Left ventricle myocardium superior (tissue), 1 donor: ENCODE data around the gene CLDN22. TPM values are rescaled to one million over a fixed set of nuclear protein-coding genes. Genes with fewer than 3 reads are reported as not detected.

Source experiments
- ATAC-seq: fragments of 200-7000 bp; cut with Tn5 transposase; one replicate; pipeline ENCODE4 v1.9.1; 2020; ENCODE audit warnings: mild to moderate bottlenecking, moderate library complexity
- DNase-seq: peaks from one replicate; pipeline ENCODE4 v3.0.0-alpha.2; 2020
- intact Hi-C: fragments of 100-400 bp; cut with micrococcal nuclease; formaldehyde crosslinking; loops from one replicate; pipeline ENCODE4 v1.11.0; 2022
- total RNA-seq: library from RNA; stranded (reverse); fragmentation: NEBNext Ultra II Directional; extraction: Animal tissue kit (Norgen Biotek cat#: 25700); gene quantifications from one replicate; pipeline ENCODE4 v1.2.1, GENCODE V29; 2021
- donor health status: DM: no; HTN: yes; CAD: no; lungs with severe emphysema.

The CLDN22 gene
- total RNA-seq, 1 donor from 2014 or later, result not detected

DNA sequence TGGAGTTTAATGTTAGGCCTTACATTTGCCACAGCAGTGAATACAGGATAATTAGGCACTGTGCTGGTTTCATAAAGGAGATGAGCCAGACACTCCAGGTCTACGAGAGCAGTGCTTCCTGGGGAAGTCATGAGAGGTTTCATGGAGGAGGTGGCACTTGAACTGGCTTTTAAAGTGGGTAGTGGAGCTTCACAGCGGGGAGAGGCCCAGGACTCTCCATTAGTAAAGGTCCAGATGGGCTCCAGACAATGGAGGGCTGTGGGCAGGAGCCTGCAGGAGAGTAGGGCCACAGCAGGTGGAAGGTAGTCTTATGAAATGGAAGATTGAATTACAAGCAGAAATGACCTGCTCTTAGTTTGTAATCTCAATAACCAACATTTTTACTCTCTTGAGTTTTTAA is 29.0 kb downstream of the CLDN22 start:
- intact Hi-C loops, result no loop called here
- DNase-seq (no peak), ATAC-seq (no peak)

DNA sequence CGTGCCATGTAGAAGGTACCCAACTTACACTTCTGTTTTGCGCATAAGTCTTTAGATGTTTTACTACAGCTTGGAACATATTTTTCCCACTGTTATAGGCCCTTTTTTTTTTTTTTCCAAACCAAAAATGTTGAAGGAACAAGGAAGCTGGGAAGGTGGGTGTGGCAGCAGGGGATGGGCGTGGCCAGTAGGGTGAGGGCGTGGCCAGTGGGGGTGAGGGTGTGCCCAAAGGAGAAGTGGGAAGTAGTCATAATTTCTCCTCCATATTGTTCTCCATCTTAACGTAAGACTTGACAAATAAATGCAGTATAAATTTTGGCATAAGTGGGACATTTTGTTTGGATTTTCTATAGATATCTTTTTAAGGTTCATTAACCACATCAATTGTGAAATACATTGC is 30.4 kb downstream of the CLDN22 start:
- ATAC-seq (no peak), DNase-seq (no peak)
- intact Hi-C loops, result no loop called here

DNA sequence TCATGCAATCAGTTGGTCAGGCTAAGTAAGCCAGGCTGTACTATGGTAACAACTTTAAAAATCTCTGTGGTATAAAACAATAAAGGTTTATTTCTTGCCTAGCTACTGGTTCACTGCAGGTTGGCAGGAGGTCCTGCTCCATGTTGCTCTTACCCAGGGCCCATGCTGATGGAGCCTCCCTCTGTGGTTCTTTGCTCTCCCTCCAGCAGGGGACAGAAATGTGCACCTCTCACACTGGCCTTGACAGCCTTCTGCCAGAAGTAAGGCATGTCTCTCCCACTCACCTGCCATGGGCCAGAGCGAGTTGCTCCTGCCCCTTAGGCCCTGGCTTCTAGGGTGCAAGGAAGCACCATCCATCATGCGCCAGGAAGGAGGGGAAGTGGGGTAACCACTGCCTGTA is 31.1 kb downstream of the CLDN22 start:
- intact Hi-C loops, result no loop called here
- no peak for ATAC-seq
- DNase-seq, result no peak

DNA sequence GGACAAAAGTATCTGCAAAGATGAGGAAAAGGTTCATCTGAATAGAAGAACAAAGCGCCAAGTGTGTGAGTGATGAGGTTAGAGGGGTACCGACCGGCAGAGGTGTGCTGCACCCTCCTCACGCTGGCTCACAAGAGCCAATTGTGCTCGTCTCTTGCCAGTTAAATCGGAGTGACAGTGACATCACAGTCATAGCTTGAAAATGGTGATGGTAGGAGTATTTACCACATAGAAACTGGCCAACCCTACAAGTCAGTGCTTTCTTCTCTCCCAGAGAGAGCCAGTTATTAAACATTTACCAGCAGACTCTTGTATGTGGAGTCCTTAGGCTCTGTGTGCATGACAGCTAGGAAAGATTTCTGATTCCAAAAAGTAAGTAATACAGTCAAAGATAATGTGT is 32.4 kb downstream of the CLDN22 start:
- ATAC-seq (no peak), DNase-seq (no peak)
- intact Hi-C loops, result no loop called here

DNA sequence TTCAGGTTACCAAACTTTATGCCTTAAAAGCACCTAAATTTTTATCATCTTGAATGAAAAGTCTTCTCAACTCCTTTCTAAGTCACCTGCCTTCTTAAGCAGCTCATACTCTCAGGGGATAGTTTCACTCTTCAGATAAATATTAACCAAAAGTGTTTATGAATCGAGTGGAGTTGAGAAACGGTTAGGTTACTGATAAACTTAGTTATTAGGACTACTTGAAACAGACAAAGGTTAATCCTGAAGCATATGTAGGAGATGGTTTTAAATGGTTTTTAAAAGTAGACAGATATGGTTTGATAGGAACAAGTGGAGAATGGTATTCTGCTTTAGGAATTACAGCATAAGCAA is 32.8 kb downstream of the CLDN22 start:
- intact Hi-C loops, result no loop called here
- DNase-seq, result no peak
- no peak for ATAC-seq

DNA sequence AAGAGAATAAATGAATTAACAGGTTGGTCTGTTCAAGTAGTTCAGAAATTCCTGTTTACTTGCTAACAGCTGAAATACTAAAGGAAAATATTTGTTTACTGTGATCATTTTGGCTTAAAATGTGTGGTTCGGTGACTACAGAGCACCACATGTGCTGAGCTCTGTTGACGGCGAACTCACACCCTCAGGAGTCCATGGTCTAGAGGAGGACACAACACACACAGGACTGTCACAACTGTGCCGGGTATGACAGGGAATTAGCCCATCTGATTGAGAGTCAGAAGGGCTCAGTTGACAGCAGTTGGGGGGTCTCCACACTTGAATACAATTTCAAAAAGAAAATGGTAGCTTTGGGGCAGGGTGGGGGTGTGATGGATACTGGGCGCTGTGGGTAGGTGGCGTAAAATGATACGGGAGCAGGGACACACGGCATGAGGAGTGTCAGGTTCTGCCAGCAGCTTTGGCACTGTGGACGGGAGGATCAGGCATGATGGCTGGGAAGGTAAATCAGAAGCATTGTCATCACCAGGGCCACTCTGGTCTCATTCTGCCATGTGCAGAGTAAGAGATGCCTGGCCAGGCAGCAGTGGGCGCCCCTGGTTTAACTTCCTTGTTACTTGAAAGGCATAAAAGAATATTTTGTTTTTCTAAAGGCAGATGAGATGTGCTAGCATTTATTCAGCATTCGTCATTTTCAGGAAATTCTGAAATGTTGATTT is 33.3 kb downstream of the CLDN22 start:
- intact Hi-C loops, result no loop called here
- ATAC-seq, result no peak
- no peak for DNase-seq

DNA sequence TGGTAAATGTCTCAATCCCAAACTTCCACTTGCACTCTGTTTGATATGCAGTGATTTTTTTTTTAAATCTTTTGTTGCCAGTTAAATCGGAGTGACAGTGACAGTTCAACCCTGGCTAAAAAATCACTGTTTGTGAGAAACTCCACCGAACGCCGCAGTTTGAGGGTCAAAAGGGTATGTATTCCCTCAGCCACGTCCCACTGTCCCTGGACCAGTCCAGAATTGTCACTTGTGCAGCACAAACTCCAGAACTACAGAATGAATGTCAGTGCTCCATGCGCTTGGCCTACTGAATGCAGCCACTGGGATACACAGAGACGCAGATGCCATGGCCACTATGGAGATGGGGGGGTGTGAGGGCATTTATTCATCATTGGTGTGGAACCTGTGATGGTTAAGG is 34.2 kb downstream of the CLDN22 start:
- DNase-seq (no peak), ATAC-seq (no peak)
- intact Hi-C loops, result no loop called here

DNA sequence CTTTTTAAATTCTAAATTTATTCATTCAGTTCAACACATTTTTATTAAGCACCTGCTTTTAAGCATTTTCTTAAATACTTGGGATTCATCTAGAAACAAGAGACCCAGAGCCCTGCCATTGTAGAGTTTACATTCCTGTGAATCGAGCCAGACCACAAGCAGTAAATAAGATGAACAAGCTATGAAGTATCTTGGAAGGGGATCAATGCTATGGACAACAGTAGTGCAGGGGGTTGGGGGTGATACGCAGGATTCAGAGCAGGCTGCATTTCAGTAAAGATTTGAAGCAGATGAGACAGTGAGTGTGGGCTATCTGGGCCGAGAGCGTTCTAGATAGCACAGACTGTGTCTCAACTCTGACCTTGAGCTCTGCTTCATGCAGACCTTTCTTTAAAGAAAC is 35.1 kb downstream of the CLDN22 start:
- no peak for ATAC-seq
- DNase-seq, result no peak
- intact Hi-C loops, result no loop called here

DNA sequence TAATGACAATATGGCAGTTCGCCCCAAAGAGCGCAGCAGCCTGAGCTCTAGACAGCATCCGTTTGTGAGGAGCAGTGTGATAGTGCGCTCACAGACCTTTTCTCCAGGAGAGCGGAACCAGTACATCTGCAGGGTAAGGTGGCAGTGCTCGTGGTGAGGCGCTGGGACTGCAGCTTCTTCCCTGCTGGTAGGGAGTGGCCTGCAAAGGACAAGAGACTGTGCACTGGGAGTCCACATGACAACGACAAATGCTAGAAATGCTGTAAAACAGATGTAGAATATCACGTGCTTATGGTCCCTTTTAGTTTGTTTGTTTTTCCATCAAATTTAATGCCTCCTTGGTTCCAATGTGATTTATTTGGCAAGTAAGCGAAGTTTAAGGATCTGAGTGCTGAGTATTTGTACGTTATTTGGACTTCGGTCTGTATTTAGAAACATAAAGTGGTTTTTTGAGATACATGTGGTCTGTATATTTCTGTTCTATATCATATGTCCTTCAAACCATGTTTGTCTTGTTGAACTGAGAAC is 35.8 kb downstream of the CLDN22 start:
- intact Hi-C loops, result no loop called here
- ATAC-seq (no peak), DNase-seq (no peak)

DNA sequence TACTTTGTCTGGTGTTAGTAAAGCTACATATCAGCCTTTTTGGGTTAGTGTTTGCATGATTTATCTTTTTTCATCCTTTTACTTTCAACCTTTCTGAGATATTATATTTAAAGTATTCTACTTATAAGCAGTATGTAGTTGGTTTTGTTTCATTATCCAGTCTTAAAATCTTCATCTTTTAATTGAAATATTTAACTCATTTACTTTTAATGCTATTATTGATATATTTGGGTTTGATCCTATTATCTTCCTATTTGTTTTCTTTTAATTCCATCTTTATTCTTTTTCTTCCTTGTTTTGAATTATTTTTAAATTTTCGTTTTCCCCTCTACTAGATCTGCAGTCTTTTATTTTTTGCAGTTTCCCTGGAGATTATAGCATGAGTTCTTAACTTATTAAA is 44.0 kb downstream of the CLDN22 start:
- ATAC-seq (no peak), DNase-seq (no peak)
- intact Hi-C loops, result no loop called here

DNA sequence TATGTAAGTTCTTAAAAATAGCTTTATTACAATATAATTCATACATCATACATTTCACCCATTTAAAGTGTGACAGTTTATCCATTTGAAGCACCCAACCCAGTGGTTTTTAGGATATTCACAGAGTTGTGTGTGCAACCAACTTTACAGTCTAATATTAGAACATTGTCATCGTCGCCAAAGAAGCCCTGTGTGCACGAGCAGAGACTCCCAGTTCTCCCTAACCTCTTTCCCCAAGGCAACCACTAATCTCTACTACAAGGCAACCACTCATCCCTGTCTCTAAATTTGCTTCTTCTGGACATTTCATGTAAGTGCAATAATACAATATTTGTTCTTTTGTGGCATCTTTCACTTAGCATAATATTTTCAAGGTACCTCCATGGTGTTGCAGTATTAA is 47.7 kb downstream of the CLDN22 start:
- ATAC-seq, result peak; percentile 57
- intact Hi-C loops, result no loop called here
- no peak for DNase-seq

DNA sequence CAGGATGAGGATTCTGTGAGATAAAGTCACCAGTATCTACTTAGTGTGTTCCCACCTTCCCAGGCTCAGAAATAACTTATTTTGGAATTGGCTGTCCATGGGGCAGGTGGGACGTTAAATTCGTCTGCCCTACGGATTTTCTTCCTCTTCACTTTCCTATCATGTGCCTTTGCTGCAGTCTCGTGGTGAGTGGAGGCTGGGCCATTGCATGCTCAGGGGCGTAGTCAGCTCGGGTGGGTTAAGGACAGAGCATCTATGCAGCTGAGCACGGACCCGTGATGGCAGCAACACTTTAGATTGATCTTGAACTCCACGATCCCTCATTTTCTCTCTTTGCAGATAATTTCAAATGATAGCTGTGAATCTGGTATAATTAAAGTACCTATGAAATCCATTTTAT is 51.5 kb downstream of the CLDN22 start:
- ATAC-seq (no peak), DNase-seq (no peak)
- intact Hi-C loops, result no loop called here

Other genes with a start within 250 kb of the CLDN22 start
- 38.0 TPM for gene WWC2, start 221.0 kb downstream of the CLDN22 start, total RNA-seq
- not detected for gene CLDN24, start 2.1 kb upstream of the CLDN22 start, total RNA-seq
- gene CDKN2AIP, start 124.4 kb upstream of the CLDN22 start, total RNA-seq, result 9.2 TPM
- gene ING2, start 184.8 kb upstream of the CLDN22 start, total RNA-seq, result 6.3 TPM